ENCODE results near the gene MXRA8.
"Not testable (repeated sequence)": the region's sequence is repeated elsewhere in the genome, so short reads cannot be mapped to it uniquely, and the experiment has no call there.

MXRA8 gene

DNA sequence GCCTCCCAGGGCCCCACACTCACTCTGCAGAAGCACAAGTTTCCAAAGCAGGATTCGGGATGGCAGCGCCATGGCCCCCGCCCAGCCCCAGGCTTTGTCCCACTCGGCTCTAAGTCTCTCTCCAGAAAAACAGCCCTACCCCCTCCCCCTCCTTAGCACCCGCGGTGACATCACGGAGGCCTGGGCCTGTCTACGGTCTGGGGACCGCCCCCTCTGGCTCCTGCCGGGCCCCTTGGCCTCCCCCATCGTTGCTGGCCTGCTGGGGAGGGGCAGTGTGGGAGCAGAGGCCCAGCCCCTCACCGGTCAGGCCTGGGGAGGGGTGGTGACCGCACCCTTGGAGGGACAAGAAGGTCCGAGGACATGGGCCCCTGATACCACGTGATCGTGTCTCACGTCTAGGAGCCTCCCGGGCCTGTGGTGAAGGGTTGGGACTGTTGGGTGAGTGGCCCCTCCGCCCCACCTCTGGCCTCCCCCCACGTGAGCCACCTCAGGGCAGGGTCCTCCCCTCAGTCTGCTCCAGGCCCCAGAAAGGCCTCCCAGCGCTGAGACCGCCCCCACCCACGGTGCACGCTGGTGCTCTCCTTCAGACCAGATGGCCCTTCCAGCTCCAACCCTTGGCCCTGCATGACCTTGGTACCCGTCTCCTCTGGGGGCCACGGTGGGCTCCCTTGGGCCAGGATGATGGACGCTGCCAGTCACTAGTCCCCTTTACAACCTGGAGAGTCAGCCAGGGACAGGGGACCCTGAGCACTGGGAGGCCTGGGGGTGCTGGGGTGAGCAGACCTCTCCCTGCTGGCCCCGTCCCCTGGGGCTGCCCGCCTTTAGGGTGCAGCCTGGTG is at the start of gene MXRA8:
Gene MXRA8 (minus strand): TSS at position 123 of the 839 bp plus-strand sequence. CDS start 51 bp downstream, at position 72.
- no peak for DNase-seq

GRCh38 chr1:1407636-1408318 is 49.4 kb upstream of the MXRA8 start:
- no peak for DNase-seq

DNA sequence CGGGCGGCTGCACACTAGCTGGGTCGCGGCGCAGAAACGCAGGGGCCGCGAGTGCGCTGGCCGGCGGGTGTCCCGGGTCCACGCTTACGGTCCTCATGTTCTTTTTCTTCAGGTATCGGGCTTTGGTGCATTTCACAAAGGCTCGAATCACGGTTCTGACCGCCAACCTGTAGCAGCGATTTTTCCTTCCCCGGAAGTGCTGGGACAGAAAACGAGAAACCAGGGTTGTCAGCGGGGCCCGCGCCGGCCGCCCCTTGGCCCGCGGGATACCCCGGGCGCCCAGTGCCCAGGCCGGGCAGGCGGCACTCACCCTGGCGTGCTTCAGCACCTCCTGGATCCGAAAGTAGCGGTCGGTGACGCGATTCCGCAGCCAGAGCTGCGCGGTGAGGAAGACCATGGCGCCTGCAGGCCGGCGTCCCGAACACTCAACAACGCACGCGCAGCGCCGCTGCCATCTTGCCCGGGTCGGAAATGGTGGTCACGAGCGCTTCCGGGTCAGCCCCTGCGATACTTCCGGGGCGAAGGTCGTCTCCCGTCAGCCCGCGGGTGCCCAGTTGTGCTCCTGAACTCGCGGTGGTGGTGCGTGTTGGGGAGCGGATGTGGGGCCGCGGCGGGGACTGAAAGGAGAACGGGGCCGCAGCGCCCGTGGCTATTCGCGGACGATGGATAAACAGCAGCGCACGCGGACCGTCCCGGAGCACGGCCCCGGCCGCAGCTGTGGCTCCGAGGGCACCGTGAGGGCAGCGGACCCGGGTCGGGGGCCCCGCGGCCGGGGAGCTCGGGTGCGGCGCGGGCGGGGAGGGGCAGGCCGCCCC is 48.7 kb upstream of the MXRA8 start, which contains the start of gene MRPL20:
Gene MRPL20 (minus strand): TSS at position 473 of the 815 bp plus-strand sequence. CDS start 76 bp downstream, at position 397.
- DNase-seq: peak; percentile 86 to 89

DNA sequence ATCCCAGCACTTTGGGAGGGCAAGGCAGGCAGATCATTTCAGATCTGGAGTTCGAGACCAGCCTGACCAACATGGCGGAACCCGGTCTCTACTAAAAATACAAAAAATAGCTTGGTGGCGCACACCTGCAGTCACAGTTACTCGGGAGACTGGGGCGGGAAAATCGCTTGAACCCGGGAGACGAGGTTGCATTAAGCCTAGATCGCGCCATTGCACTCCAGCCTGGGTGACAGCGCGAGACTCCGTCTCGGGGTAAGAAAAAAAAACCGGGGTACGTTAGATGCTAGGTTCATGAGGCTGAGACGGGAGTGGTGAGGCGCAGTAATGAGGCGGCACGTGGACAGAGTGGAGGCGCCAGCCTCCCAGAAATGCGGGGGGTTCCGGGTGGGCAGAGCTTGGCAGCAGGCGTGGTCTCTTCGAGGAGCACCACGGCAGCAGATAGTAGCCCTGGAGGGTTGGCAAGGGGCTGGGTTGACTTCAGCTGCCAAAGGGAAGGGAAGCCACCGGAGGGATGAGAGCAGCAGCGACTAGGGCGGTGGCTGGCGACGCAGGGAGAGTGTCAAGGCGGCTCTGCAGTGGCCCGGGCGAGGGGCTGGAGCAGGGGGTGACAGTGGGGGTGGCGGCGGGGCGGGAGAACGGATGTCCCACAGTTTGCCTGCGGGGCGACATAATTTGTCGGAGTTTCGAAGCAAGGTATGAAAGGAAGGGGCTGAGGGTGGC is 47.9 kb upstream of the MXRA8 start:
- no peak for DNase-seq

DNA sequence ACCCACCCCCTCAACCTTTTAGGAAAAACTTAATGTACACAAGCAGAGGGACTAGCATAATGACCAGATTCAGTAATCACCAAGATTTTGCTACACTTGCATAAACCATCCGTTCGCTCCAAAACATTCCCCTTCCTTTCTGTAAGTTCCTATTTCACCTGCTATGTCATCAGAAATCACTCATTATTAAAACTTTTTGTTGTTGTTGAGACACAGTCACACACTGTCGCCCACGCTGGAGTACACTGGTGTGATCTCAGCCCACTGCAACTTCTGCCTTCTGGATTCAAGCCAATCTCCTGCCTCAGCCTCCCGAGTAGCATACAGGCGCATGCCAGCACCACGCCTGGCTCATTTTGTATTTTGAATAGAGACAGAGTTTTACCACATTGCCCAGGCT is 45.3 kb upstream of the MXRA8 start:
- DNase-seq: no peak

DNA sequence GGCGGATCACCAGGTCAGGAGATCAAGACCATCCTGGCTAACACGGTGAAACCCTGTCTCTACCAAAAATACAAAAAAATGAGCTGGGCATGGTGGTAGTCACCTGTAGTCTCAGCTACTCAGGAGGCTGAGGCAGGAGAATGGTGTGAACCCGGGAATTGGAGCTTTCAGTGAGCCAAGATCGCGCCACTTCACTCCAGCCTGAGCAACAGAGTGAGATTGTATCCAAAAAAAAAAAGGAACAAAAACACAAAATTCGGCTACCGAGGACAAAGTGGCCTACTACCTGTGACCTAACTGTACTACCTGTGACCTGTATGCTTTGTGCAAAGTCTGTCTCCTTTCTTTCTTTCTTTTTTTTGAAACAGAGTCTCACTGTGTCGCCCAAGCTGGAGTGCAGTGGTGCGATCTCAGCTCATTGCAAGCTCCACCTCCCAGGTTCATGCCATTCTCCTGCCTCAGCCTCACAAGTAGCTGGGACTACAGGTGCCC is 44.6 kb upstream of the MXRA8 start:
- DNase-seq: not testable (repeated sequence)

- DNase-seq: peak; percentile 35 to 59
These were observed 43.9 kb upstream of the MXRA8 start for GRCh38 chr1:1402072-1402900.

- DNase-seq: no peak
These were observed 43.2 kb upstream of the MXRA8 start for GRCh38 chr1:1401457-1402010.

GRCh38 chr1:1400576-1401456 is 42.5 kb upstream of the MXRA8 start:
- DNase-seq: no peak

GRCh38 chr1:1399872-1400575 is 41.7 kb upstream of the MXRA8 start:
- DNase-seq: no peak

- DNase-seq: peak; percentile 93 to 94
These were observed 41.0 kb upstream of the MXRA8 start, which contains the start of gene CCNL2 for GRCh38 chr1:1399187-1399871. Gene CCNL2 (minus strand): TSS chr1:1399335. CDS start chr1:1399306, 29 bp downstream.

- DNase-seq: no peak
These were observed 40.4 kb upstream of the MXRA8 start for GRCh38 chr1:1398677-1399186.

DNA sequence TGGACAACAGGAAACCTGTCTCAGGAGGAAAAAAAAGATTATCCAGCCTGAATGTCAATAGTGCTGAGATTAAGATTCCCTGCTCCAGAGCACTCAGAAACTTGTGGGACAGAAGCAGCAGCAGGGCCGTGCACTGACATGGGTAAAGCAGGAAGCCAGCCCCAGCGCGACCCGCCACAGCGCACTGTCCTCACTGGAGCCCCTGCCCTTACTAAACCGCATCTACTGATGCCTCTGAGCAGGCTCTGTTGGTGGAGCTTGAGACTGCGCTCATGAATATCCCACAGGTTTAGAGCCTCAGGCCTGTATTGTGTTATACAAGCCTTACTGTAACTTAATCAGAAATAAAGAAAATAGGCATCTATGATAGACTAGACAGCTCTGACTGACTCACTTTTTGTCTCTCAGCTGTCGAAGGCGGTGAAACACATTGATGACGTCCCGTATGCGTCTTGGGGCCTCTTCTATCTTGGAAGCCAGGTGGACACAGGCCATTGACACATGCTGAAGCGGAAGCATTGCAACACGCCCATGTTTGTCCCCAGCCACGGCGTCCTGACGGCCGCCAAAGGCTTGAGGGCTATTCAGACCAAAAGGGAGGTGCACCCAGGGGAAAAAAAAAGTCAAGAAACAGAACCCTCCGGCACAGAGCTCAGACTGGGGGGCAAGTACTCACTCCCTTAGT is 39.6 kb upstream of the MXRA8 start:
- DNase-seq: no peak

DNA sequence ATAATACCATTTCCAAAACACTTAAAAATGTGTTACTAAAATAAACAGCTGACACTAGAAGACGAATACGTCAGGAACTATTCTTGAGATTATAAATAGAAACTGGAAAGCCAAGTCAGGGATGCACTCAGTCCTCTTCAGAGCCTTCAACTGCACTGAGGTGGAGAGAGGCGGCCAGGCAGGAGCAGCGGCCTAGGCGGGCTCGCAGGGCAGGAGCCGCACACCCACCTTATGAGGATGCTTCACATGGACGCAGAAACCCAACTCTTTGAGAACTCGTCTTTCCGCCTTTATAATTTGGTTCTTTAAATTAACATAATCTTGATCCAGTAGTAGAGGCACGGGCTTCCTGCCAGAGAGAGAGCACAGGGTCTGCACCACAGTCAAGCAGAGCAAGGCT is 36.8 kb upstream of the MXRA8 start:
- DNase-seq: no peak

GRCh38 chr1:1394116-1394515 is 35.8 kb upstream of the MXRA8 start:
- no peak for DNase-seq

DNA sequence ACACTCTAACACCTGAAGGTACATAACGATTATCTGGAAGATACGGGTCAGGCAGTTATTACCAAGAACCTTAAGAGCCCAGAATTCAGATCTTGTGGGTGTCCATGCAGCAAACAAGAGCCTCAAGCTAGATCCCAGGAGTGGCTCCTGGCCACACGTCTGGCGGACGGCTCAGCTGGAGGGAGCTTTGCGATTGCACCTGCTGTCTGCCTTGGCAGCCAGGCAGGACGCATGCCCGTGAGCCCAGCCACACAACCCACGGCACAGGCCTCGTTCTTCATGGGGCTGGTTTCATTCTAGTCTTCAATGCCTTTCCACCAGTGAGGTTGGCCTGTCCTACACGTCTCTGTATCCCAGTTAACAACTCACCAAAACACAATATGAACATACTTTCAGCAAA is 35.1 kb upstream of the MXRA8 start:
- no peak for DNase-seq

GRCh38 chr1:1393014-1393413 is 34.7 kb upstream of the MXRA8 start:
- no peak for DNase-seq

- no peak for DNase-seq
These were observed 32.9 kb upstream of the MXRA8 start for GRCh38 chr1:1391225-1391624.

All from Kasumi-1 (cell line).